Endometrial microvascular endothelial cells (primary cell): ENCODE data around the gene PLA2G4E. TPM values are rescaled to one million over a fixed set of nuclear protein-coding genes. Genes with fewer than 3 reads are reported as not detected.

Source experiments
- in situ Hi-C: cut with HindIII; loops from 2 replicates; pipeline ENCODE4 v1.10.0; 2017; ENCODE audit warnings: low sequenced_read_pairs, low pct_unique_long_range_greater_than_20kb; ENCODE audit errors: inconsistent ontology term
- total RNA-seq: library from RNA; depleted of rRNA; stranded (reverse); fragments of >200 nt; gene quantifications from one replicate; pipeline ENCODE4 v1.2.3, GENCODE V29; 2015; ENCODE audit errors: inconsistent ontology term

PLA2G4E gene
- total RNA-seq, 1 donor from 2014 or later, result not detected

- in situ Hi-C loops, result no loop called here
Observed at GRCh38 chr15:42032376-42033213, 11.8 kb upstream of the PLA2G4E start.

DNA sequence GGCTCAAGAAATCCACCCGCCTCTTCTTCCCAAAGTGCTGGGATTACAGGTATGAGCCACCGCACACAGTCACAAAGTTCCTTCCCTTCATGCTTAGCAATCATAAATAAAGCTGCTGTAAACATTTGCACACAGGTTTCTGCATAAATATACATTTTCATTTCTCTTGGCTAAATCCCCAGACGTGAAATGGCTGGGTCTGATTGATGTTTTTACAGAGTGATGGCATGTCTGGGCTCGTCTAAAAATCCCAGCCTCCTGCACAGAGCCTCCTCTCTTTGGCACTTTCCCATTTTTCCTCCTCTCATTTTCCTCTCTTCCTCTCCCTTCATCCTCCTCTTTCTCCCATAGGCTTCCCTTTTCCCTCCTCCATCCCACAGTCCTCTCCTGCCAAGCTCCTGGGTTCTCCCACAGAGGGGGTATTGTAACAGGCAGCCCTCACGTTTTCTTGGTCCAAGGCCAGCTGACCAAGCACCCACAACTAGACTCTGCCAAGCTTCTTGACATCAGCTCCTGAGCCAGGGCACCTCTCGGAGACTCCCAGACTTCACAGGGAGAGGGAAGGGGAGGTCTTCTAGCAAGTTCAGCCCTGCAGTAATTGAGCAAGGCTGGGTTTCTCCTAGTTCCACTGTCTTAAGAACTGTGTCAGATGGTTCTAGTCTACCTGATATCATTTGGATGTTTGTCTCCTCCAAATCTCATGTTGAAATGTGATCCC, 10.5 kb upstream of the PLA2G4E start:
- in situ Hi-C loops, result no loop called here

DNA sequence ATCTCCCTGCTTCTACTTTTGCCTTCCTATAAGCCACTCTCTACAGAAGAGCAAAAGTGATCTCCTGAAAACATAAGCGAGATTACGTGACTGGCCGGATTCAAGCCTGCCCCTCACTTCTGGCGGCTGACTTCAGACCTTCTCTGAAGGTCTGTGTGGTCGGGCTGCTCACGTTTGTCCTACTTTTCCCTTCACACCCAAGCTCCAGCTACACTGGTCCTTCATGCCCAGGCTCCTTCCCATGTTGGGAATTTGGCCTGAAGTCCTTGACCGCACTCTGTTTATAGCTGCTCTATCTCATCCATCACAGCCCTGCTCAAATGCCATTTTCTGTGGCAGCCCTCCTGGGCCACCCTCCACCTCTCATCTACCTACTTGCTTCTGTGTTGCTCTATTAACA, 6.7 kb upstream of the PLA2G4E start:
- in situ Hi-C loops, result no loop called here

DNA sequence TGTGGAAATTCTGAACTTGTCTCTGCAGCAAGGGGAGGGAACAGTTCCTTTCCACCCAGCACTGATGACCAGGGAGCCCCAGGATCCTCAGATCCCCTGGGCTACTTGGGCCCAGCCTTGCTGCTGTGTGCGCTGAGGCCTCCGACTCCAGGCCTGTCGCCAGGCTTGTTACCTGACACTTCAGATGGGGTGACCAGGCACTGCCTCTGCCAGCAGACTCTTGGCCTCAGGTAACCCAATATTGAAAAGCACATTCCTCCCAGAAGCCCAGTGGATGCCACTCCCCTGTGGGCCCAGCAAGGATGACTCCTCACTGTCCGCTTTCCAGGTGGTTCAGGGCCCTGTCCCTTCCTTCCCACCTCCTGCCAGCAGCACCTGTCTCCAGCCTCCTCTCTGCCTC, 3.5 kb upstream of the PLA2G4E start:
- in situ Hi-C loops, result no loop called here

GRCh38 chr15:42021593-42021992, 751 bp upstream of the PLA2G4E start:
- in situ Hi-C loops, result no loop called here

- in situ Hi-C loops, result no loop called here
Observed at GRCh38 chr15:42018306-42019224, 2.3 kb downstream of the PLA2G4E start.

DNA sequence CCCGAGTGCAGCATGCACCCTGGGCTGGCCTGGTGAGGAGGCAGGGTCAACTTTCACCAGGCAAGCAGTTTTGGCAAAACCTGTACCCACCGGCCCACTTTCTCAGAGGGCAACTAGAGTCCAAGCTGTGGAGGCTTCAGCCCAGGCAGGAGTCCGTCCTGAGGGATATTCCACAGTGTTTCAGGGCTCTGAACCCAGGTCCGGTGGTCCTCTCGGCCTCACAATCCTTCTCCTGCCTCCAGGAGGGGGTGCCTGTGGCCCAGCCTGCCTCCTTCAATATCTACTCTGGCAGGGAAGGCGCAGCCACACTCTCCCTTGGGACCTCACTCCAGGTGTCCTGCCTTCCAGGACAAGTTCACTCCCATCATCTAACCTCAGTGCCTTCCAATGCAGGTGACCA, 3.9 kb downstream of the PLA2G4E start:
- in situ Hi-C loops, result no loop called here

DNA sequence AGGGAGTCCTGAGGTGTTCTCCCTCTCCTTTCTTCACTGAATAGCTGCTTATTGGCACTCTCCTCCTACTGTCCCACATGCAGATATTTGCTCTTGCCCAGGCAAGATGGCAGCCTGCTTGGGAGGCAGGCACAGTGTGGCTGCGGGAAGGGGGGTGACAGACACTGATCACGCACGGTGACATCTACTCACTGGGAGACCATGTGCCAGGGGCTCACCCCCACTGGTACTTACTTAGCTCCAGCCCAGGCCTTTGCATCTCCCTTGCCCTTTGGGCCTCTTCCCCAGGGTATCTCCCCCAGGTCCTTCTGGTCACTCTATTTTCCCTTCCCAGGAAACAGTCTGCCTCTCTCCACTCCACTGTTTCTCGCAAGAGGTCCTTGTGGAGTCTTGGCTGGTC, 6.4 kb downstream of the PLA2G4E start:
- in situ Hi-C loops, result no loop called here

GRCh38 chr15:42012928-42013482, 7.8 kb downstream of the PLA2G4E start:
- in situ Hi-C loops, result no loop called here

- in situ Hi-C loops, result no loop called here
Observed at GRCh38 chr15:42012241-42012640, 8.6 kb downstream of the PLA2G4E start.

DNA sequence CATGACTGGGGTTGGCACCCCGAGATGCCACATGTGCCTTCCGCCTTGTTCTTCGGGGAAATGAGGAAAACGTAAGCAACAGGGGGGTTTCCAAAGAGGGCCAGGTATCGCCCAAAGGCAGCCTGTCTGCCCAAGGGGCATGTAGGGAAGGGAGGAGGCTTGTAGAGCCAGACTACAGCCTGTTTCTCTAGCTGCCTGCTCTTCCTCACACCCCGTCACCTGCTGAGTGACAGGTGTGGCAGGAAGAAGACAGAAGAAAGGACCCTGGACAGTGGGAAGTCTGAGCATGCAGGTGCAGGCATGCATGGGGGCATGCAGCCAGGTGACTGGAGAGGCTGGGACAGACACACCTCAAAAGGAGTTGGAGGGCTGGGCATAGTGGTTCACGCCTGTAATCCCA, 9.8 kb downstream of the PLA2G4E start:
- in situ Hi-C loops, result no loop called here

GRCh38 chr15:42010434-42010833, 10.4 kb downstream of the PLA2G4E start:
- in situ Hi-C loops, result no loop called here

- in situ Hi-C loops, result no loop called here
Observed at GRCh38 chr15:42009474-42009873, 11.4 kb downstream of the PLA2G4E start.

- in situ Hi-C loops, result no loop called here
Observed at GRCh38 chr15:42009022-42009421, 11.8 kb downstream of the PLA2G4E start.

- in situ Hi-C loops, result no loop called here
Observed at GRCh38 chr15:42007386-42007785, 13.5 kb downstream of the PLA2G4E start.

DNA sequence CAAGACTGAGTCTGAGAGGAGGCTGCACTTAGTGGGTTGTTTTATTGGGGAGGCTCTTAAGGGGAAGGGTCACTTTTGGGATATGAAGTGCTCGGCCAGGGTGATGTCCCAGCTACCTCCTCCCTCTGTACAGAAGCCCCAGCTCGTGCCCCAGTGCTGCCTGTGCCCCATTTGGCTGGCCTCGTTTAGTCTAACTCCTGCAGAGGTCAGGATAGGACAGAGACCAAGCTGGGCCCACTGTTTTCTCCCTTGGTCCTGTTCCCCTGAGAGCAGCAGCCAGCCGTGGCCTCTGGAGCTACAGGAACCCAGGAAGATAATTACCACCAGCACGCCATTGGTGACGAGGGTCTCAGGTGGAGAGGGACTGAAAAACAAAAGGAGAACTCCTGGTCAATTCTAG, 18.5 kb downstream of the PLA2G4E start:
- in situ Hi-C loops, result no loop called here

DNA sequence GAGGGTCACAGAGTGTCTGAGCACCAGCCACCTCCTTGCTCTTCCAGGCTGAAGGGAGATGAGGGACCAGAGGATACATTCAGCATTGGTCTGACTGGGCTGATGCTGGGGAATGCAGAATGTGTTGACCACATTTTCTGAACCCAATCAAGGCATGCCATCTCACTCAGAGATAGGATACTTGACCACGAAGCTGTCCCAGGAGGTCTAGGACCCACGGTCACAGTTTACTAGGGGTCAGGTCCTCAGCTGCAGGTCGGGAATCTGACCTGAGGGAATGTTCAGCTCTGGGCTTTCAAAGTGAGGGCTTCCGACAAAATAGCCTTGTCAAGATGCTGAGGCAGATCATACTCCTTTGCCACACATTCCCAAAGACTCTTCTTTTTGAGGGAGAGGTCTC, 19.6 kb downstream of the PLA2G4E start:
- in situ Hi-C loops, result no loop called here

DNA sequence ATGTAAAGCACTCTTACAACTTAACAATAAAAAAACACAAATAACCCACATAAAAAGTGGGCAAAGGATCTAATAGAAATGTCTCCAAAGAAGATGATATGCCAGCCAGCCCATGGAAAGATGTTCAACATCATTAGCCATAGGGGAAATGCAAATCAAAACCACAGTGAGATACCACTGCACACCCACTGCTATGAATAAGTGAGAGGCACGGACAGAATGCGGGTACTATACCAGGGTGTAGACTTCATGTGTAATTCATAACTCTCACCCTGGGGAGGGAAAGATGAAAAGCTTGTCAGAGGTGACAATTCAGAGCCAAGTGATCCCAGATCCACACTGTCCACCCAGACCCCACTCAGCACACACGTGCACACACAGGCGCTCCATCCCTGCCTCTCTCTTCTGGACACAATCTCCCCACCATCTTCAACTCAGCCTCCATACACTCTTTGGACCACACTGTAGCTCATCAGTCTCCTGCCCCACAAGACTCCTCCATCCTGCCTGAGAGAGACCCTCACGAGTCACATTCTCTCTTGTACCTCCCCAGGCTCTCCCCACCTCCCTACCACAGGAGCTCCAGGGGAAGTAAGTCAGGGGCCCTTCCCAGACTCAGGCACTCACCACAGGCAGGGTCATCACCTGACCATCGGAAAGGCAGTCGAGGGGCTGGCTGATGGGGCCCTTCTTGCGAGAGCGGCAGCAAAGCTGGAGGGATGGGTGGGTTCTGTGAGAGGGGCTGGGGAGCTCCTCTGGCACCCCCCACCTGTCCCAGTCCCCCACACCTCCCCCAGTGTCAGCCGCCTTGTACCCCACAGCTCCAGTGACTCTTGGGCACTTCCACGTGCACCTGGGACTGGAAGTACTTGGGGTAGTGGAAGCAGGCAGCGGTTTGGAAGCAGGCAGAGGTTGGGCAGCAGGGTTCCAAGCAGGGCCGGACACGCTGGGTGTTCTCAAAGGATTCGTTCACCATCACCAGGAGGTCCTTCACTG, 21.3 kb downstream of the PLA2G4E start:
- in situ Hi-C loops, result no loop called here
